Hepatocyte (in vitro differentiated cells): ENCODE results near the gene TEX14.
"Not testable (repeated sequence)": the region's sequence is repeated elsewhere in the genome, so short reads cannot be mapped to it uniquely, and the experiment has no call there.

ENCODE experiments used
- CTCF ChIP-seq: fragments of 200-600 bp; sonication (generic); IDR thresholded peaks from 2 replicates; pipeline ENCODE4 v1.5.1; 2016; ENCODE audit warnings: antibody characterized with exemption, mild to moderate bottlenecking; ENCODE audit not compliant: poor library complexity
- EZH2phosphoT487 ChIP-seq: fragments of 200-600 bp; sonication (generic); IDR thresholded peaks from one replicate; pipeline ENCODE4 v1.6.1; 2018; ENCODE audit warnings: antibody characterized with exemption, mild to moderate bottlenecking, low read depth, moderate library complexity; ENCODE audit not compliant: unreplicated experiment, severe bottlenecking

- TF ChIP-seq CTCF, EZH2phosphoT487: not testable (repeated sequence)
These were observed 1.8 kb downstream of the TEX14 start for GRCh38 chr17:58690033-58690432.
